MCF 10A (cell line): Measurements from ENCODE around the gene SRC. TPM values are rescaled to one million over a fixed set of nuclear protein-coding genes. Genes with fewer than 3 reads are reported as not detected.

Experiments used
- BruUV-seq: library from RNA; stranded (reverse); fragments of 400-500 nt; replicated peaks from 2 replicates; lab custom pipeline; 2021; lab: Mats Ljungman, UMichigan
- CTCF ChIA-PET: fragments of 300-600 bp; sonication (Branson Sonifier 250); formaldehyde crosslinking; extraction: SDS; loops from one replicate; lab custom pipeline; 2021; ENCODE audit warnings: antibody characterized with exemption, inconsistent platforms; lab: Yijun Ruan, JAX
- POLR2A ChIA-PET: fragments of 300-600, 350-650 bp; sonication (Branson Sonifier 250); formaldehyde crosslinking; extraction: SDS; loops from one replicate; lab custom pipeline; 2020; ENCODE audit warnings: antibody characterized with exemption, inconsistent platforms; lab: Yijun Ruan, JAX
- DNase-seq: peaks from one replicate; pipeline ENCODE4 v3.0.0-alpha.2; 2018; ENCODE audit not compliant: unreplicated experiment
- H3K27ac Mint-ChIP-seq: one replicate; pipeline ENCODE4 v1.8.0; 2022; ENCODE audit warnings: mild to moderate bottlenecking, low read depth, mixed read lengths; ENCODE audit not compliant: unreplicated experiment
- H3K27me3 Mint-ChIP-seq: one replicate; pipeline ENCODE4 v1.8.0; 2022; ENCODE audit warnings: mixed read lengths; ENCODE audit not compliant: insufficient read depth, unreplicated experiment
- H3K36me3 Mint-ChIP-seq: one replicate; pipeline ENCODE4 v1.8.0; 2022; ENCODE audit warnings: mild to moderate bottlenecking, moderate library complexity, mixed read lengths; ENCODE audit not compliant: insufficient read depth, unreplicated experiment
- H3K4me1 Mint-ChIP-seq: one replicate; pipeline ENCODE4 v1.8.0; 2022; ENCODE audit warnings: mixed read lengths; ENCODE audit not compliant: insufficient read depth, unreplicated experiment
- H3K4me3 Mint-ChIP-seq: one replicate; pipeline ENCODE4 v1.8.0; 2022; ENCODE audit warnings: mild to moderate bottlenecking, moderate library complexity, mixed read lengths; ENCODE audit not compliant: unreplicated experiment
- H3K9me3 Mint-ChIP-seq: one replicate; pipeline ENCODE4 v1.8.0; 2022; ENCODE audit warnings: mixed read lengths; ENCODE audit not compliant: unreplicated experiment
- CTCF ChIP-seq: fragments of 200-600 bp; IDR thresholded peaks from one replicate; pipeline ENCODE4 v1.8.0; 2022; ENCODE audit warnings: antibody characterized with exemption, mild to moderate bottlenecking; ENCODE audit not compliant: unreplicated experiment
- intact Hi-C: fragments of 100-400 bp; cut with micrococcal nuclease; formaldehyde crosslinking; loops from 2 replicates; pipeline ENCODE4 v1.14.1; 2022
- total RNA-seq: library from RNA; stranded (reverse); gene quantifications from 2 replicates; pipeline ENCODE4 v1.2.3, GENCODE V29; 2022

Gene SRC
- total RNA-seq, 1 experiment from 2014 or later, result 28.1 TPM

DNA sequence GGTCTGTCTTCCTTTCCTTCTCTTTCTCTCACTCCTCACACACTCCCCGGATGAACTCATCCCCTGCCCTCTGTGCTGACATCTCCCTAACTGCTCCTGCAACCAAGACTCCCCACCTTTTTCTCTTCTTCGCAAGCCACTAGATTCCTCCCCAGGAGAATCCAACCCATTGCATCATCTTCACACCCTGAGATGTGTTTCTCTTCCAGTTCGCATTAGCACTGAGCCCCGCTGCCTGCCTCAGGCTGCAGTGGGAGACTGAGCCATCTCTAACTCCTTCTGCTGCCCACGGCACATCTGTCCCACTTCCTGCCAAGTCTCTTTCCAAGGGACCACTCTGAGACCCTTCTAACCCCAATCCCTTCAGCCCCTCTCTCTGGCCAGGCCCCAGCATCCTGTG, 107.9 kb downstream of the SRC start:
- H3K27ac Mint-ChIP-seq, result no peak overlapping the region
- H3K27me3 Mint-ChIP-seq, result no peaks in the 10 kb centered on the region
- no peaks in the 10 kb centered on the region for H3K36me3 Mint-ChIP-seq
- H3K9me3 Mint-ChIP-seq, result peaks cover 11% of the 10 kb centered on the region
- ChIA-PET POLR2A (no interaction called here), CTCF (no interaction called here)
- no peak overlapping the region for H3K4me3 Mint-ChIP-seq
- DNase-seq, result no peak
- no peak for TF ChIP-seq CTCF
- BruUV-seq, result no TSS peak
- intact Hi-C loops, result no loop called here
- H3K4me1 Mint-ChIP-seq, result no peaks in the 10 kb centered on the region

GRCh38 chr20:37454636-37455385, 108.9 kb downstream of the SRC start:
- Mint-ChIP-seq H3K36me3 (no peaks in the 10 kb centered on the region), H3K27me3 (peaks cover 1% of the 10 kb centered on the region), H3K9me3 (peaks cover 14% of the 10 kb centered on the region), H3K27ac (no peak overlapping the region), H3K4me1 (no peaks in the 10 kb centered on the region), H3K4me3 (no peak overlapping the region)
- DNase-seq, result no peak
- no TSS peak for BruUV-seq
- TF ChIP-seq CTCF, result no peak
- ChIA-PET CTCF (interaction anchor here (0.5 to 1.0 kb wide), 4 partner anchors 69 to 250 kb away, joined by 3 to 6 read pairs (median 3); no protein-coding TSS in a partner anchor), POLR2A (interaction anchor here (0.6 kb wide), 1 partner anchor 204 kb away, joined by 5 read pairs; no protein-coding TSS in a partner anchor)
- intact Hi-C loops, result no loop called here

Other genes with a start within 250 kb of the SRC start
- 226 and 259 TPM in 2 replicates for gene RPN2, start 166.8 kb upstream of the SRC start, total RNA-seq
- 1.1 and 1.5 TPM in 2 replicates for gene MROH8, start 166.6 kb upstream of the SRC start, total RNA-seq
- not detected in 2 replicates for gene GHRH, start 84.3 kb upstream of the SRC start, total RNA-seq
- 46.0 and 56.5 TPM in 2 replicates for gene MANBAL, start 56.5 kb upstream of the SRC start, total RNA-seq
- not detected in 2 replicates for gene NNAT, start 175.1 kb downstream of the SRC start, total RNA-seq
- gene BLCAP, start 181.7 kb downstream of the SRC start, total RNA-seq, result 88.5 and 105 TPM in 2 replicates